Kidney (tissue), 14 donors: ENCODE measurements around the gene SMC3. TPM values are rescaled to one million over a fixed set of nuclear protein-coding genes. Genes with fewer than 3 reads are reported as not detected.

Experiments
- DNase-seq, 5 donors: peaks; one replicate each; pipeline ENCODE4 v3.0.0-alpha.2; 2013 to 2020
- FAIRE-seq: peaks from 2 replicates; lab custom pipeline; 2012; peaks lifted over from hg19 to GRCh38; lab: Jason Lieb, UNC
- H3K27ac ChIP-seq, 2 donors: one replicate each; pipeline ENCODE4 v1.7.0; 2013; ENCODE audit warnings: low read depth in 2 of 2, low read length in 2 of 2, inconsistent platforms in 1 of 2
- H3K27me3 ChIP-seq: one replicate; pipeline ENCODE4 v1.7.1; 2013; ENCODE audit warnings: low read length, inconsistent platforms; ENCODE audit not compliant: control insufficient read depth, insufficient read depth
- H3K36me3 ChIP-seq, 3 donors: one replicate each; pipeline versions ENCODE4 v1.7.0 to v1.7.1; 2013; ENCODE audit warnings: low read length in 3 of 3, control low read depth in 1 of 3, inconsistent platforms in 1 of 3; ENCODE audit not compliant: insufficient read depth in 3 of 3, control insufficient read depth in 2 of 3
- H3K4me1 ChIP-seq, 3 donors: one replicate each; pipeline versions ENCODE4 v1.7.0 to v1.7.1; 2013; ENCODE audit warnings: low read length in 3 of 3, inconsistent platforms in 1 of 3, low read depth in 1 of 3; ENCODE audit not compliant: control insufficient read depth in 2 of 3, insufficient read depth in 2 of 3
- H3K4me3 ChIP-seq, 3 donors: one replicate each; pipeline versions ENCODE4 v1.7.0 to v1.8.1; 2013; ENCODE audit warnings: low read length in 3 of 3, control low read depth in 1 of 3, inconsistent platforms in 1 of 3
- H3K9ac ChIP-seq, 3 donors: one replicate each; pipeline versions ENCODE4 v1.7.0 to v1.7.1; 2013; ENCODE audit warnings: low read length in 3 of 3, control low read depth in 1 of 3, inconsistent platforms in 1 of 3
- H3K9me3 ChIP-seq, 3 donors: one replicate each; pipeline versions ENCODE4 v1.7.0 to v1.7.1; 2013; ENCODE audit warnings: low read length in 3 of 3, control low read depth in 1 of 3, inconsistent platforms in 1 of 3; ENCODE audit not compliant: control insufficient read depth in 2 of 3, insufficient read depth in 1 of 3
- intact Hi-C: fragments of 100-400 bp; cut with DNase I; formaldehyde crosslinking; loops from one replicate; pipeline ENCODE4 v1.11.1; 2022
- polyA plus RNA-seq: library from polyadenylated mRNA; stranded (reverse); fragments of 350-450 nt; fragmentation: Illumina TruSeq; extraction: RNeasy Lipid Tissue Mini Kit (QIAGEN cat#74804); gene quantifications from one replicate; pipeline ENCODE4 v1.2.3, GENCODE V29; 2014; ENCODE audit warnings: low read depth, low replicate concordance; ENCODE audit not compliant: insufficient read depth
- total RNA-seq: library from RNA; stranded (reverse); fragmentation: NEBNext Ultra II Directional; extraction: Animal tissue kit (Norgen Biotek cat#: 25700); gene quantifications from one replicate; pipeline ENCODE4 v1.2.1, GENCODE V29; 2021
- TF ChIP-seq, protein P1 (sequence below): IDR thresholded peaks from 3 replicates; pipeline ENCODE4 v1.5.1; 2012; ENCODE audit warnings: mild to moderate bottlenecking, moderate library complexity, borderline replicate concordance; ENCODE audit not compliant: insufficient read depth; ENCODE audit errors: extremely low read depth
- donor health status: control.
- donor health status: control.
- donor health status: control.
- donor health status: control.
- donor health status: control.
- donor health status: DM: yes; HTN: yes; CAD: no.
- donor health status: Normal renal cell carcinoma (clear cell type).

Gene SMC3
- total and polyA plus RNA-seq, 2 donors from 2014 or later = 13.9 to 29.6 TPM

DNA sequence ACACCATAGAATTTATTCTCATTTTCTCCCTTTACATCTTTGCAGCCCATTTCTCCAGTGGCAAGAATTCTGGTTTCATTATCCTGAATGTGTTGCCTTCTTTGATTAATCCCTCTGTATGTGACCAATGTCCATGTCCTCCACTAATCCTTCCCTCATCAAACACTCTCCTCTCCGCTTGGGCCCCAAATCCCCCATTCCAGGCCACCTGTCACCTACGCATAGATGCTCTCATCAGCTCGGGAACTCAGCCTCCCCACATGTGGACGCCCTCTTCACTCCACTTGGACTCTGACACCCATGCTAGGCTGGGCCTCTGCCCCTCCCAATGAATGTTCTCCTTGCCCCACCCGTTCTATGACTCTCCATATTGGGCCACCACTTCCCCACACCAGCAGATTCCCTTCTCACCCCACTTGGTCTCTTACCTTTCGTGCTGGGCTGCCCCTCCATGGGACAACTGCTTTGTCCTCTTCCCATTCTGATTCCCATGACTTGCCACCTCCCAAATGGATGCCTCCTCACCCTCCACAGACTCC, 57.9 kb downstream of the SMC3 start:
- no peaks in the 10 kb centered on the region for H3K36me3 ChIP-seq
- FAIRE-seq (no peak), DNase-seq (no peak)
- no peaks in the 10 kb centered on the region for H3K9me3 ChIP-seq
- H3K27me3 ChIP-seq = no peaks in the 10 kb centered on the region
- intact Hi-C loops = no loop called here
- TF ChIP-seq, protein P1, sequence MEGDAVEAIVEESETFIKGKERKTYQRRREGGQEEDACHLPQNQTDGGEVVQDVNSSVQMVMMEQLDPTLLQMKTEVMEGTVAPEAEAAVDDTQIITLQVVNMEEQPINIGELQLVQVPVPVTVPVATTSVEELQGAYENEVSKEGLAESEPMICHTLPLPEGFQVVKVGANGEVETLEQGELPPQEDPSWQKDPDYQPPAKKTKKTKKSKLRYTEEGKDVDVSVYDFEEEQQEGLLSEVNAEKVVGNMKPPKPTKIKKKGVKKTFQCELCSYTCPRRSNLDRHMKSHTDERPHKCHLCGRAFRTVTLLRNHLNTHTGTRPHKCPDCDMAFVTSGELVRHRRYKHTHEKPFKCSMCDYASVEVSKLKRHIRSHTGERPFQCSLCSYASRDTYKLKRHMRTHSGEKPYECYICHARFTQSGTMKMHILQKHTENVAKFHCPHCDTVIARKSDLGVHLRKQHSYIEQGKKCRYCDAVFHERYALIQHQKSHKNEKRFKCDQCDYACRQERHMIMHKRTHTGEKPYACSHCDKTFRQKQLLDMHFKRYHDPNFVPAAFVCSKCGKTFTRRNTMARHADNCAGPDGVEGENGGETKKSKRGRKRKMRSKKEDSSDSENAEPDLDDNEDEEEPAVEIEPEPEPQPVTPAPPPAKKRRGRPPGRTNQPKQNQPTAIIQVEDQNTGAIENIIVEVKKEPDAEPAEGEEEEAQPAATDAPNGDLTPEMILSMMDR = no peak
- no peak overlapping the region for H3K4me3 ChIP-seq
- H3K27ac ChIP-seq = no peak overlapping the region
- H3K9ac ChIP-seq = no peak overlapping the region
- H3K4me1 ChIP-seq = no peaks in the 10 kb centered on the region

DNA sequence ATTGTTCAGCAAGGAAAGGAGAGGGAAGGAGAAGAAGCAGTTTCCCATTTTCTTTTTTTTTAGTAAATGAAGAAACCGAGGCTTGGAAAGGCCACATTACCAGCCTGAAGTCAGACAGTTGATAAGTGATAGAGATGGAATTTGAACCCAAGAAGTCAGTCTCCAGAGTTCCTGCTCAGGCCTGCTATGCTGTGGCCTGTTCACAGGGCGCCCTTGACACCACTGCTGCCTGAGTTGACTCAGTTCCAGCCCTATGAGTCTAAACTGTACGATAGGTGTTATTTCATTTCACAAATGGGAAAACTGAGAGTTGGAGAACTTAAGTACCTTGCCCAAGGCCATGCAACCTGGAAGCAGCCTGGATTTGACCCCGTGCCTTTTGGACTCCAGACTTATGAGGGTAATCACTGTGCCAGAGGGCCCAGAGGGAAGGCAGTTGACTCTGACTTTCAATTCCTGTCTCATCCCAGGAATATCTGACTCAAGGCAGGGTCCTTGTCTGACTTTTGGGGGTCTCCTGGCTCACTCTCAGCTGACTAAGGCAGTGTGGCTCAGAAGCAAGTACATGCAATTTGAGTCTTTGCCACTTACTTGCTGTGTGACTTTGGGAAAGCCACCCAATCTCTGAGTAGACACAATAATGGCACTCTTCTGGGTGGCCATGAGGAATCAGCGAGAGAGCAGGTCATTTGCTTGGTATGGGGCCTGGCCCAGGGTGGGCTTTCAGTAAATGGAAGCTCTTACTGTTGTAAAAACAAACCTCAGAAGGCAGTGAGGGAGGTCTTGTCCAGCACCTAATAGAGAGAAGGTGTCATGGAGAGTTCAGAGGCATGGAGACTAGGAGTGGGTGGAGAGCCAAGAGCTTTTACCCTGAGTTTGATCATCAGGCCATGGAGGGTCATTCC, 58.7 kb downstream of the SMC3 start:
- H3K4me3 ChIP-seq = no peak overlapping the region
- FAIRE-seq (no peak), DNase-seq (no peak)
- H3K36me3 ChIP-seq = no peaks in the 10 kb centered on the region
- H3K9me3 ChIP-seq = no peaks in the 10 kb centered on the region
- no peak overlapping the region for H3K9ac ChIP-seq
- H3K27me3 ChIP-seq = no peaks in the 10 kb centered on the region
- intact Hi-C loops = no loop called here
- TF ChIP-seq, protein P1 = no peak
- H3K4me1 ChIP-seq = no peaks in the 10 kb centered on the region
- no peak overlapping the region for H3K27ac ChIP-seq

DNA sequence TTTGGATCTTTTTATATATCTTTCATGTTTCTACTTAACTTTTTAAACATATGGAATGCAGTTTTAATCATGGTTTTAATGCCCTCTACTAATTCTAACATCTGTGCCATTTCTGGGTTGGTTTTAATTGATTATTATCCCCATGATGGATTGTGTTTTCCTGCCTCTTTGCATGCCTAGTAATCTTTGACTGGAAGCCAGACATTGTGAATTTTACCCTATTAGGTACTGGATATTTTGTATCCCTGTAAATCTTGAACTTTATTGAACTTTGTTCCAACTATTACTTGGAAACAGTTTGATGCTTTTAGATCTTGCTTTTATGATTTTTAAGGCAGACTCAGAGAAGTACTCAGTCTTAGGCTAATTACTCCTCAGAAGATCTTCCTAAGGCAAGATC, 60.7 kb downstream of the SMC3 start:
- Histone ChIP-seq H3K27me3 (no peaks in the 10 kb centered on the region), H3K4me1 (no peaks in the 10 kb centered on the region), H3K9me3 (no peaks in the 10 kb centered on the region), H3K9ac (no peak overlapping the region), H3K27ac (no peak overlapping the region), H3K4me3 (no peak overlapping the region), H3K36me3 (no peaks in the 10 kb centered on the region)
- FAIRE-seq (no peak), DNase-seq (no peak)
- intact Hi-C loops = no loop called here
- TF ChIP-seq, protein P1 = no peak
